Prostate gland (tissue), 2 donors: ENCODE measurements around the gene ASPSCR1. TPM values are rescaled to one million over a fixed set of nuclear protein-coding genes. Genes with fewer than 3 reads are reported as not detected.

Experiments
- DNase-seq: peaks from one replicate; pipeline ENCODE4 v3.0.0-alpha.2; 2019; ENCODE audit warnings: low spot score
- H3K27ac ChIP-seq, 2 donors: fragments of 200-600 bp; sonication (generic); 2 replicates each; pipeline ENCODE4 v1.5.1; 2017 to 2019
- H3K27me3 ChIP-seq: fragments of 200-600 bp; sonication (generic); replicated peaks from 2 replicates; pipeline ENCODE4 v1.5.1; 2019; ENCODE audit not compliant: insufficient read depth
- H3K36me3 ChIP-seq, 2 donors: fragments of 200-600 bp; sonication (generic); 1 replicate in 1 of 2; 2 replicates in 1 of 2; pipeline versions ENCODE4 v1.5.1 to v1.8.1; 2017 to 2019
- H3K4me1 ChIP-seq: fragments of 200-600 bp; sonication (generic); replicated peaks from 2 replicates; pipeline ENCODE4 v1.5.1; 2019
- H3K4me3 ChIP-seq, 2 donors: fragments of 200-600 bp; sonication (generic); 2 replicates each; pipeline ENCODE4 v1.5.1; 2017 to 2019
- H3K9me3 ChIP-seq: fragments of 200-600 bp; sonication (generic); 2 replicates; pipeline ENCODE4 v1.5.1; 2017
- POLR2A ChIP-seq: fragments of 450-650 bp; IDR thresholded peaks from one replicate; pipeline ENCODE4 v1.6.1; 2016; ENCODE audit warnings: antibody characterized with exemption, mild to moderate bottlenecking
- POLR2AphosphoS5 ChIP-seq: sonication (generic); formaldehyde crosslinking; IDR thresholded peaks from one replicate; pipeline ENCODE4 v1.6.1; 2017; ENCODE audit warnings: antibody characterized with exemption
- WGBS: methylation state at CpG from one replicate; pipeline ENCODE4 v1.1.5; 2018; 5-methylcytosine and 5-hydroxymethylcytosine counted together
- intact Hi-C: fragments of 100-400 bp; cut with DNase I; formaldehyde crosslinking; loops from one replicate; pipeline ENCODE4 v1.14.2; 2022
- total RNA-seq, 2 donors: library from RNA; depleted of rRNA; stranded (reverse); fragments of >200 nt; gene quantifications; one replicate each; pipeline ENCODE4 v1.1.0, GENCODE V29; 2016
- TF ChIP-seq, protein P1 (sequence below), 4 experiments: fragments of 200-600 bp in 2 of 4; fragments of 450-650 bp in 2 of 4; sonication (generic) in 2 of 4; IDR thresholded peaks; 1 replicate in 3 of 4; 2 replicates in 1 of 4; pipeline ENCODE4 v1.5.1; 2016 to 2019; ENCODE audit warnings: antibody characterized with exemption in 4 of 4, mild to moderate bottlenecking in 2 of 4, moderate library complexity in 2 of 4

Gene ASPSCR1
- total RNA-seq, 2 donors from 2014 or later: 30.7 to 39.7 TPM

DNA sequence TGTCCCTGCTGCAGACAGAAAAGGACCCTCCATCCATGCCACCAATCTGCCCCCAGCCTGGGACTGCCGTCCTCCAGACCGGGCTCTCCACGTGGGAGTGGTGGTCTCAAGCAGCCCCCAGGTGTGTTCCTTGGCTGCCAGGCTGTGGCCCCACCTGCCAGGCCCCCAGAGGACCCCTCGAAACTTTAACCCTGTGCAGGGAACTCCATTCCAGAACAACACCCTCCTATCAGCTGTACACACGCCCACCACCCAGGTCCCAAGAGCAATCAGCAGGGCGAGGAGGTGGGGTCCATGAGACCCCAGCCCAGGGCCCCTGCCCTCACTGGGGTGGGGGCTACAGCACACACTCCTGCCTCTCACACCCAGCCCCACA lies 41.7 kb upstream of the ASPSCR1 start:
- intact Hi-C loops: no loop called here
- Histone ChIP-seq H3K9me3 (no peaks in the 10 kb centered on the region), H3K27ac (no peak overlapping the region), H3K4me3 (no peak overlapping the region), H3K36me3 (no peaks in the 10 kb centered on the region), H3K4me1 (no peaks in the 10 kb centered on the region), H3K27me3 (no peaks in the 10 kb centered on the region)
- no peak for TF ChIP-seq POLR2A
- no peak for TF ChIP-seq POLR2AphosphoS5
- TF ChIP-seq, protein P1, sequence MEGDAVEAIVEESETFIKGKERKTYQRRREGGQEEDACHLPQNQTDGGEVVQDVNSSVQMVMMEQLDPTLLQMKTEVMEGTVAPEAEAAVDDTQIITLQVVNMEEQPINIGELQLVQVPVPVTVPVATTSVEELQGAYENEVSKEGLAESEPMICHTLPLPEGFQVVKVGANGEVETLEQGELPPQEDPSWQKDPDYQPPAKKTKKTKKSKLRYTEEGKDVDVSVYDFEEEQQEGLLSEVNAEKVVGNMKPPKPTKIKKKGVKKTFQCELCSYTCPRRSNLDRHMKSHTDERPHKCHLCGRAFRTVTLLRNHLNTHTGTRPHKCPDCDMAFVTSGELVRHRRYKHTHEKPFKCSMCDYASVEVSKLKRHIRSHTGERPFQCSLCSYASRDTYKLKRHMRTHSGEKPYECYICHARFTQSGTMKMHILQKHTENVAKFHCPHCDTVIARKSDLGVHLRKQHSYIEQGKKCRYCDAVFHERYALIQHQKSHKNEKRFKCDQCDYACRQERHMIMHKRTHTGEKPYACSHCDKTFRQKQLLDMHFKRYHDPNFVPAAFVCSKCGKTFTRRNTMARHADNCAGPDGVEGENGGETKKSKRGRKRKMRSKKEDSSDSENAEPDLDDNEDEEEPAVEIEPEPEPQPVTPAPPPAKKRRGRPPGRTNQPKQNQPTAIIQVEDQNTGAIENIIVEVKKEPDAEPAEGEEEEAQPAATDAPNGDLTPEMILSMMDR (IDR thresholded peaks at IDR 0.05): no peak
- 87% methylated on average over 6 of the region's 6 CpGs for WGBS
- DNase-seq: no peak

DNA sequence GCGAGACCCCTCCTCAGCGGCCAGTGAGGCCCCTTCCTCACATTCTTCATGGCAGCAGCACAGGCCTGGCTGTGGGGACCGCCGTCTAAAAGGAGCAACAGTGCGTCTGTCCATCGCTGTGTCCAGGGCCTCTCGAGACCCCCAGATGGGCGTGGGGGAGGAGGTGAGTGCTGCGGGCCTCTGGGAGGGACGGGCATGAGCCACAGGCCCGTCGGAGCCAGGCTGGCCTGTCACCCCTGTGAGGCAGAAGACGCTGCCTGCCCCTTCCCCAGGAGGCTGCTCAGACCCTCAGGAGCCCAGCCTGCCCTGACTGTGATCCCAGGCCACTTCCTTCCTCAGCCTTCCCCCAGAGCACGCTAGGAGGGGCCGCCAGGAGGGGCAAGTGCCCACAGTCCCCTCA lies 38.2 kb upstream of the ASPSCR1 start:
- Histone ChIP-seq H3K4me1 (no peaks in the 10 kb centered on the region), H3K36me3 (no peaks in the 10 kb centered on the region), H3K9me3 (no peaks in the 10 kb centered on the region), H3K4me3 (no peak overlapping the region), H3K27ac (no peak overlapping the region), H3K27me3 (no peaks in the 10 kb centered on the region)
- WGBS: 67% methylated on average over 15 of the region's 15 CpGs
- DNase-seq: no peak
- TF ChIP-seq, protein P1 (IDR thresholded peaks at IDR 0.05): no peak
- no peak for TF ChIP-seq POLR2AphosphoS5
- TF ChIP-seq POLR2A: no peak
- intact Hi-C loops: no loop called here

DNA sequence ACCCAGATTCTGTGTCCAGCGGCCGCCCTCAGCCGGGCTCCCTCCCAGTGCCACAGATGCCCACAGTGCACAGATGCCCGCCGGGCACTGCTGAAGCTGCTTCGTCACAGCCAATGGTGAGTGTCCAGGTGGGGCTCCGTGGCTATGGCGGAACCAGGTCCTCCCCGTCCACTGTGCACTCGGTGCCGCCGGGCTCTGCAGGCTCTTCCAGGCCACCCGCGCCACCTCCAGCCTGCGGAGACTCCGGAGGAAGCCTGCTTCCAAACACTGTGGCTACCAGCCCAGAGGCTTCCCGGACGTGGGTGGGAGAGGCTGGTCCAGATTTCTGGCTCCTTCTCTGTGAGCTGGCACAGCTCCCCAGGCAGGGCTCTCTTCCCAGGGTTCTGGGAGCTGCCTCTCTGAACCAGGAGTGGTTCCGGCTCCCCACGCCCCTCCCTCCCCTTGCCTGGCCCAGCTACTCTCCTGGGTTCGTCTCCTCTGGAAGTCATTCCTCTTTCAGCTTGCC lies 37.5 kb upstream of the ASPSCR1 start:
- intact Hi-C loops: no loop called here
- no peaks in the 10 kb centered on the region for H3K9me3 ChIP-seq
- H3K4me3 ChIP-seq: no peak overlapping the region
- H3K36me3 ChIP-seq: no peaks in the 10 kb centered on the region
- WGBS: 62% methylated on average over 19 of the region's 21 CpGs
- no peak for DNase-seq
- H3K4me1 ChIP-seq: no peaks in the 10 kb centered on the region
- no peak for TF ChIP-seq POLR2A
- TF ChIP-seq, protein P1 (IDR thresholded peaks at IDR 0.05): no peak
- TF ChIP-seq POLR2AphosphoS5: no peak
- no peak overlapping the region for H3K27ac ChIP-seq
- H3K27me3 ChIP-seq: no peaks in the 10 kb centered on the region

DNA sequence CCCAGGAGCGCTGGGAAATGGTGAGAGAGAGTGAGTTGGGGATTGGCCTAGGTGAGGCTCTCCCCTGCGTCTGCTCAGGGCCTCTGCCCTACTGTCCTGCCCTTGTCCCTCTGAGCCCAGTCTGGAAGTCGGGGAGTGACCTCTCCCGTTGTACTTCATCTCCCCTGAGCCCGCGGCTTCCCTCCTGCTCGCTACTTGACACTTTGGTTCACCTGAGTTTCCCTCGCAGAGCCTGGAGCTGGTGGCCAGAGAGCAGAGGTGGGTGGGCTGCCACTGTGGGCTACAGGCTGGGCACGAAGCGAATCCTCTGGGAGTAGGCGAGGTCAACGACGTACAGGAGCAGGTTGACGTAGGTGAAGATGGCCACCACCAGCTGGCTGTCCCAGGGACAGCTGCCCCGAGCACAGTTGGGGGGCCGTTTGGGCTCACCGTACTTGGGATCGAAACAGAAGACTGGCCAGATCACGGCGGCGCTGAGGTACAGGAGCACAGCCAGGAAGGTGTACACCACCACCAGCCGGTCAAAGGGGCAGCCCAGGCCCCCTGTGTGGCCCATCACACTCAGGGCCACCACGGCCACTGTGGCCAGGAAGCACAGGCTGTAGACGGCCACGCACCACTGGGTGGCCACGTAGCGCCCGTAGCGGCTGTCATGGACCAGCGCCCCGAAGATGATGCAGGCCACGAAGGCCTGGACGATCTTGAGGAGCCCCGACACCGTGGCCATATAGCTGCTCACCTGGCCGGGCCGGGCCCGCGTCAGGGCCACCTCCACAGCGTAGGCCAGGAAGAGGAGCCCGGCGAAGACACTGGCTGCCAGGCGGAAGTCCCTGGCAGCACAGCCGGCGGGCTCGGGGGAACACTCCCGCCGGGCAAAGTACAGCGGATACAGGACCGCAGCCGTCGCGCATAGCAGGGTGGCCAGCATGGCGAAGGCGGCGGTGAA lies 36.6 kb upstream of the ASPSCR1 start:
- no peaks in the 10 kb centered on the region for H3K9me3 ChIP-seq
- WGBS: 93% methylated on average over 55 of the region's 56 CpGs
- no peaks in the 10 kb centered on the region for H3K4me1 ChIP-seq
- no peak overlapping the region for H3K4me3 ChIP-seq
- DNase-seq: no peak
- TF ChIP-seq POLR2A (no peak), POLR2AphosphoS5 (no peak)
- TF ChIP-seq, protein P1 (IDR thresholded peaks at IDR 0.05): no peak
- H3K27ac ChIP-seq: no peak overlapping the region
- H3K36me3 ChIP-seq: no peaks in the 10 kb centered on the region
- no peaks in the 10 kb centered on the region for H3K27me3 ChIP-seq
- intact Hi-C loops: no loop called here
